Immature natural killer cell (primary cell): ENCODE results near the gene IQCH. TPM values are rescaled to one million over a fixed set of nuclear protein-coding genes. Genes with fewer than 3 reads are reported as not detected.

Experiments used
- DNase-seq, 3 donors: peaks; one replicate each; pipeline ENCODE4 v3.0.0; 2022; ENCODE audit warnings: mixed read lengths in 1 of 3
- H3K27ac Mint-ChIP-seq, 6 donors: one replicate each; pipeline ENCODE4 v1.8.0; 2020; ENCODE audit warnings: mixed read lengths in 6 of 6, mild to moderate bottlenecking in 5 of 6, inconsistent platforms in 4 of 6, moderate library complexity in 3 of 6
- H3K27me3 Mint-ChIP-seq, 3 donors: one replicate each; pipeline ENCODE4 v1.8.0; 2020 to 2021; ENCODE audit warnings: low read depth in 3 of 3, mild to moderate bottlenecking in 3 of 3, mixed read lengths in 3 of 3, moderate library complexity in 3 of 3, inconsistent platforms in 1 of 3
- H3K36me3 Mint-ChIP-seq, 3 donors: one replicate each; pipeline ENCODE4 v1.8.0; 2020; ENCODE audit warnings: mixed read lengths in 3 of 3, inconsistent platforms in 2 of 3, mild to moderate bottlenecking in 2 of 3
- H3K4me1 Mint-ChIP-seq, 2 donors: one replicate each; pipeline ENCODE4 v1.8.0; 2020; ENCODE audit warnings: inconsistent platforms in 2 of 2, mild to moderate bottlenecking in 2 of 2, mixed read lengths in 2 of 2, moderate library complexity in 1 of 2
- H3K4me3 Mint-ChIP-seq, 5 donors: one replicate each; pipeline ENCODE4 v1.8.0; 2020; ENCODE audit warnings: mild to moderate bottlenecking in 5 of 5, mixed read lengths in 5 of 5, inconsistent platforms in 3 of 5, moderate library complexity in 3 of 5
- H3K9me3 Mint-ChIP-seq, 6 donors: one replicate each; pipeline ENCODE4 v1.8.0; 2020; ENCODE audit warnings: mild to moderate bottlenecking in 6 of 6, mixed read lengths in 6 of 6, inconsistent platforms in 4 of 6, moderate library complexity in 3 of 6
- polyA plus RNA-seq, 3 donors: library from polyadenylated mRNA; unstranded; fragments of 300-500 nt; fragmentation: Illumina TruSeq; gene quantifications; one replicate each; pipeline ENCODE4 v1.2.3, GENCODE V29; 2021

Gene IQCH
- under 1 TPM in 2 of 3 donors, not detected in 1; 0.27 to 0.70 TPM for polyA plus RNA-seq

DNA sequence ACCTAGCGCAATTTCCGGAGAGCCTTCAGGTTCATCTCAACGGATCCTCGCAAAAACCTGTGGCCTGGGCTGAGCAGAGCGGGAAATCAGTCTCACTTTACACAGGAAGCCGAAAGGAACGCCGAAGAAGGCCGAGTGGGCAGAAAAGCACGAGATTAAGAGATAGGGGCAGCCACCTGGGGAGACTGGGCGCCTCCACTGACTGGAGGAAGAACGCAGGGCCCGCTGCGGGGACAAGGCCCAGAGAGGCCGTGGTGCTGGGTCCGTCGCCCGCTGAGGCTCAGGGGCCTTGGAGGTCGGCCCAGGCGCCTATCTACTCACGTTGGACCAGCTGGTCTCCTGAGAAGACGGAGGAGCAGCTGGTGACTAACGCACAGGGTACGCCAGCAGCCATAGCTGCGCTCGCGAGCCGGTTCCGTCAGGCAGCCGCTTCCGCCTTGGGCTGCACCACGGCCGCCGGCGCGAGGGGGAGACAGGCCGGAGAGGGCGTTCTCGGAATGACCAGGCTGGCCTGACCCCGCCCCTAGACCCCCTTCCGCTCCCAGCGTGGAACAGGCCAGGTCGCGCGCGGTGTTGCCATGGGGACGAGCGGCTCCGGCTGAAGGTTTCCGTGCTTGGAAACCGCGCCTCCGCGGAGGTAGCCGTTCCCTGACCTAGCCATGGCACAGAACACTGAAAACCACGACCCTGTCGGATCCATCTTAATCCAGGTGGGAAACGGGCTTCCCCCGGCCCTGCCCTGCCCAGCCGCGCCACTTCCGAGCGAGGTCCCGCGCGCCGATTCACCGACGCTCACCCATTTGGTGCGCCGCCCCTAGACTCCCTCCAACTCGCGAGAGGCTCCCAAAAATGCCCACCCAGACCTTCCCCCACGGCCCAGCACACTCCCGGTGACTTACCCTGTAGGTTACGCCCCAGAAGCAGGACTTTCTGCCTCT is at the start of gene IQCH, which contains the start of gene AAGAB:
Gene IQCH, plus strand, starts transcription at position 549 of the 938 bp plus-strand sequence. Its CDS starts 111 bp downstream, at position 660.
Gene AAGAB, minus strand, starts transcription at position 424 of the 938 bp plus-strand sequence. Its CDS starts 30 bp downstream, at position 394.
- Mint-ChIP-seq H3K36me3 (no peaks in the 10 kb centered on the region), H3K4me3 (peak within 1 kb of the TSS; percentile 98 to 100 (median 99)), H3K27ac (peak within 1 kb of the TSS; percentile 91 to 99 (median 98)), H3K27me3 (peaks cover 0 to 5% (median 5%) of the 10 kb centered on the region in 3 donors), H3K9me3 (no peaks in the 10 kb centered on the region), H3K4me1 (peaks cover 33 to 46% of the 10 kb centered on the region in 2 donors)
- DNase-seq: peak; percentile 98 to 99 (median 99)

- Mint-ChIP-seq H3K36me3 (peaks cover 26 to 50% (median 38%) of the 10 kb centered on the region in 3 donors), H3K4me1 (no peaks in the 10 kb centered on the region), H3K27ac (no peak overlapping the region), H3K4me3 (no peak overlapping the region), H3K27me3 (no peaks in the 10 kb centered on the region), H3K9me3 (no peaks in the 10 kb centered on the region)
- DNase-seq: no peak
These were observed 46.9 kb upstream of the IQCH start for GRCh38 chr15:67207555-67208207.

GRCh38 chr15:67208396-67208795 is 46.2 kb upstream of the IQCH start:
- DNase-seq: no peak
- Mint-ChIP-seq H3K4me1 (no peaks in the 10 kb centered on the region), H3K27ac (no peak overlapping the region), H3K9me3 (no peaks in the 10 kb centered on the region), H3K4me3 (no peak overlapping the region), H3K36me3 (peaks cover 22 to 44% (median 31%) of the 10 kb centered on the region in 3 donors), H3K27me3 (no peaks in the 10 kb centered on the region)

DNA sequence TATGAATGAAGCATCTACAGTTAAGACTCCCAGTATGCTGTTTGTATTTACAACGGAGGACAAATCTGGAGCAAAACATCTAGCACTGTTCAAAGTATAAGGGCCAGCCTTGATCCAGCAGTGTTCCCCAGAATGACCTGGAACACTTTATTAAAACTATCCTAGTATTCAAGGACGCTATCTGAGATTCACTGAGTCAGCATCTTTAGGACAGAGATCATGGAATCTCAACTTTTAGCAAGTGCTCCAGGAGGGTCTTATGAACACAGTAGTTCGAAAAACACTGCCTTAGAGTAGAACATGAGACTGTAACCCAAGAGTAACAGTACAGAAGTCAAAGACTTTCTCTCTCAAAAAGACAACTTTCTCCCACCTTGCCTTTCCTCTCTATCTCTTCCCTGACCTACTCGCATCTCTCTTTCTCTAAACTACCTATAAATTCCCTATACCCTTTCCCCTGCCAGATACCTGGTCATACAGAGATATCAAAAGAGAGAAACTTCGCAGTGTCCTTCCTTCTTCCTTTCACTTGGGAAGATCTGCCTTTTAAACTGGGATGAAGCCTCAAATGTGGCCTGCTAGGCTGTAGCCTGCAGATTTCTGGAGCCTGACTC is 43.9 kb upstream of the IQCH start:
- peaks cover 0 to 3% (median 0%) of the 10 kb centered on the region in 3 donors for H3K27me3 Mint-ChIP-seq
- no peak overlapping the region for H3K4me3 Mint-ChIP-seq
- peak overlapping the region in 1 of 6 donors; percentile 9 for H3K27ac Mint-ChIP-seq
- no peaks in the 10 kb centered on the region for H3K4me1 Mint-ChIP-seq
- H3K36me3 Mint-ChIP-seq: peaks cover 17 to 29% (median 21%) of the 10 kb centered on the region in 3 donors
- DNase-seq: no peak
- H3K9me3 Mint-ChIP-seq: no peaks in the 10 kb centered on the region

DNA sequence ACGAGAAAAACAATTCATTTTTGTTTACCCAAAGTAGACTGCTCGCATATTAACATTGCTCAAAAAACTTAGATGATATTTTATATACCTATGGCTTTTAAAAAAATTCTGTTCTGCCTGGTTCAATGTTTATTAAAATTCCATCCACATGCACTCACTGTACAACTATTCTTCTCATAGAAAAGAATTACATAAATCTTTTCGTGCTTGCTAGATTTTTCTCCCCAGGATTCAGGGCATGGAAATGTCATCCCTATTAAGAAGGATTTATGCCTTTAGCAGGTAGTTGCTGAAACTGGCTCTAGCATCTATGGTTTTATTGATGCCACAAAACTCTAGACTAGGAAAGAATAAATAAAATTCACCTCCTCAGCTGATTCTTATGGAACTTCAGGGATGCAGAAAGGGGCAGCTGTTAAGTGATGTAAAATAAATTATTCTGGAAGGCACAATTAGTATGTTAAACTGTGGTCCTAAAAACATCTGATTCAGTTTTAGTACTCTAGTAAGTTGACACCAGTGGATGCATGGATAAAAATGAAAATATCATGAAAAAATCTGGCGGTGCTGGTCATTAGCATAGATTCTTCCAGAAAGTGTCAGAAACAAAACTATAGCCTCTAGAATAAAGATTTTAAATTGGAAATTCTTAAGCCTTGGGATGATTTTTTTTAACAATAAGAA is 41.8 kb upstream of the IQCH start:
- peaks cover 0 to 3% (median 0%) of the 10 kb centered on the region in 3 donors for H3K27me3 Mint-ChIP-seq
- DNase-seq: no peak
- H3K36me3 Mint-ChIP-seq: peaks cover 17 to 24% (median 23%) of the 10 kb centered on the region in 3 donors
- no peaks in the 10 kb centered on the region for H3K9me3 Mint-ChIP-seq
- H3K4me1 Mint-ChIP-seq: no peaks in the 10 kb centered on the region
- no peak overlapping the region for H3K27ac Mint-ChIP-seq
- H3K4me3 Mint-ChIP-seq: no peak overlapping the region

GRCh38 chr15:67215102-67215501 is 39.5 kb upstream of the IQCH start:
- DNase-seq: no peak
- Mint-ChIP-seq H3K27ac (no peak overlapping the region), H3K4me1 (no peaks in the 10 kb centered on the region), H3K36me3 (peaks cover 13 to 28% (median 24%) of the 10 kb centered on the region in 3 donors), H3K4me3 (no peak overlapping the region), H3K27me3 (peaks cover 0 to 3% (median 0%) of the 10 kb centered on the region in 3 donors), H3K9me3 (no peaks in the 10 kb centered on the region)

DNA sequence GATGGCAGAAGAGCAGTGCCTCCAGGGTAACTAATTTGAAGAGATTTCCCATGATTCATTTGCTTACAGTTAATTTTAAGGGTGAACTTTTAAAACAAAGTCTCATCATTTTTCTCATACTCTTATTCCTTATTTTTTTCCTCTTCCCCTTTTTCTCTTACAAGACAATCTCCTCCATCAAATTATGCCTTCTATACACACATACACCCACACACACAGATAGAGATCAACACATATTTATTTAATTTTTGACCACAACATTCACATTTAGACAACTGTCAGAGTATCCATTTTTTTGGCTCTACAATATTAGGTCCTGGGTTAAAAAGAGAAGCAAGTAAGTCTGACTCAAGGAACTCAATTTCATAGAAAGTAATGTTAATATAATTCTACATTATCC is 37.7 kb upstream of the IQCH start:
- Mint-ChIP-seq H3K36me3 (peaks cover 13 to 28% (median 28%) of the 10 kb centered on the region in 3 donors), H3K9me3 (no peaks in the 10 kb centered on the region), H3K27ac (peak overlapping the region in 1 of 6 donors; percentile 14), H3K27me3 (peaks cover 0 to 3% (median 0%) of the 10 kb centered on the region in 3 donors), H3K4me3 (no peak overlapping the region), H3K4me1 (no peaks in the 10 kb centered on the region)
- no peak for DNase-seq

- Mint-ChIP-seq H3K4me1 (no peaks in the 10 kb centered on the region), H3K4me3 (no peak overlapping the region), H3K27ac (peak overlapping the region in 2 of 6 donors; percentile 3 to 12), H3K9me3 (no peaks in the 10 kb centered on the region), H3K27me3 (peaks cover 0 to 3% (median 0%) of the 10 kb centered on the region in 3 donors), H3K36me3 (peaks cover 13 to 28% (median 24%) of the 10 kb centered on the region in 3 donors)
- DNase-seq: no peak
These were observed 36.2 kb upstream of the IQCH start for GRCh38 chr15:67218428-67218827.

DNA sequence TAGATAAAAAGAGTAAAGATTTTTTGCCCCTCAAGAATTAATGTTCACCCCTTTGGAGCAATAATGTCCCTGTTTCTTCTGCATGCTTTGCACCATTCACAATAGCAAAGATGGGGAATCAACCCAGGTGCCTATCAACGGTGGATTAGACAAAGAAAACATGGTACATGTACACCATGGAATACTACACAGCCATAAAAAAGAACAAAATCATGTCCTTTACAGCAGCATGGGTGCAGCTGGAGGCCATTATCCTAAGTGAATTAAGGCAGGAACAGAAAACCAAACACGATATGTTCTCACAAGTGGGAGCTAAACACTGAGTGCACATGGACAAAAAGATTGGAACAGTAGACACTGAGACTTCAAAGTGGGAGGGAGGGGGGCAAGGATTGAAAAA is 35.3 kb upstream of the IQCH start:
- Mint-ChIP-seq H3K4me1 (no peaks in the 10 kb centered on the region), H3K9me3 (no peaks in the 10 kb centered on the region), H3K27me3 (peaks cover 0 to 3% (median 0%) of the 10 kb centered on the region in 3 donors), H3K4me3 (no peak overlapping the region), H3K27ac (no peak overlapping the region), H3K36me3 (peaks cover 13 to 28% (median 24%) of the 10 kb centered on the region in 3 donors)
- DNase-seq: no peak

- Mint-ChIP-seq H3K4me3 (no peak overlapping the region), H3K27me3 (no peaks in the 10 kb centered on the region), H3K36me3 (peaks cover 12 to 15% (median 13%) of the 10 kb centered on the region in 3 donors), H3K4me1 (peaks cover 11 to 17% of the 10 kb centered on the region in 2 donors), H3K27ac (no peak overlapping the region), H3K9me3 (no peaks in the 10 kb centered on the region)
- no peak for DNase-seq
These were observed 29.7 kb upstream of the IQCH start for GRCh38 chr15:67224889-67225288.

DNA sequence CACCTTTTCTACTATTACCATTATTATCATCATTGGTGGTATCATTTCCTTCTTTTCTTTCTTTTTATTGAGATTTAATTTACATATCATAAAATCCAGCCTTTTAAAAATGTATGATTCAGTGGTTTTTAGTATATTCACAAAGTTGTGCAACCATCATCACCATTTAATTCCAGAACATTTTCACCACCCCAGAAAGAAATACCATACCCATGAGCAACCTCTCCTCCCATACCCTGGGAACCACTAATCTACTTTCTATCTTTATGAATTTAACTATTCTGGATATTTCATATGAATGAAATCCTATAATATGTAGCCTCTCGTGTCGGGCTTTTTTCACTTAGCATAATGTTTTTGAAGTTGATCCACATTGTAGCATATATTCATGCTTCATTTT is 29.2 kb upstream of the IQCH start:
- H3K9me3 Mint-ChIP-seq: no peaks in the 10 kb centered on the region
- no peak overlapping the region for H3K4me3 Mint-ChIP-seq
- H3K27ac Mint-ChIP-seq: no peak overlapping the region
- no peaks in the 10 kb centered on the region for H3K27me3 Mint-ChIP-seq
- H3K4me1 Mint-ChIP-seq: peaks cover 11 to 17% of the 10 kb centered on the region in 2 donors
- H3K36me3 Mint-ChIP-seq: peaks cover 10 to 18% (median 16%) of the 10 kb centered on the region in 3 donors
- DNase-seq: no peak

- Mint-ChIP-seq H3K27ac (no peak overlapping the region), H3K27me3 (no peaks in the 10 kb centered on the region), H3K9me3 (no peaks in the 10 kb centered on the region), H3K36me3 (peaks cover 25 to 38% (median 33%) of the 10 kb centered on the region in 3 donors), H3K4me3 (no peak overlapping the region), H3K4me1 (peaks cover 11 to 17% of the 10 kb centered on the region in 2 donors)
- DNase-seq: no peak
These were observed 27.2 kb upstream of the IQCH start for GRCh38 chr15:67227431-67227830.

DNA sequence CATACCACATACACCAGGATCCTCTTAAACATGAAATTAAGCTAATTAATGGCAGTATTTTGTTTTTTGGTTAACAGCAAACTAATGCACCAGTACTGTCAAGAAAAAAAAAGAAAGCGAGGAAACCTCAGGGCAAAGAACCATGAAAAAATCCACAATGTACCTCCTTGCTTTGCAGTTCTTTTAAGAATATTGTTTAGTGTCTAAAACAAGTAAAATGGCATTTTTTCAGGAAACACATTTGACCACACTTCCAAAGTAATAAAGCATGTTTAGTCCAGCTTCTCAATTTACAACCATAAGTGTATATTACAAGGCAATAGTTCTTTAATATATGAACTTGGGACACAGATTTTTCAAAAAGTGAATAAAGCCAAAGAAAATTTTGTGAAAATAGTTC is 26.7 kb upstream of the IQCH start:
- Mint-ChIP-seq H3K4me3 (no peak overlapping the region), H3K36me3 (peaks cover 28 to 41% (median 35%) of the 10 kb centered on the region in 3 donors), H3K9me3 (no peaks in the 10 kb centered on the region), H3K4me1 (peaks cover 11 to 17% of the 10 kb centered on the region in 2 donors), H3K27me3 (no peaks in the 10 kb centered on the region), H3K27ac (no peak overlapping the region)
- no peak for DNase-seq
